HG03460 (cell line): ENCODE data around the gene CARD8.

Source experiments
- ATAC-seq: cut with Tn5 transposase; IDR thresholded peaks from one replicate; pipeline ENCODE4 v1.9.1; 2021; ENCODE audit not compliant: unreplicated experiment

CARD8 gene

DNA sequence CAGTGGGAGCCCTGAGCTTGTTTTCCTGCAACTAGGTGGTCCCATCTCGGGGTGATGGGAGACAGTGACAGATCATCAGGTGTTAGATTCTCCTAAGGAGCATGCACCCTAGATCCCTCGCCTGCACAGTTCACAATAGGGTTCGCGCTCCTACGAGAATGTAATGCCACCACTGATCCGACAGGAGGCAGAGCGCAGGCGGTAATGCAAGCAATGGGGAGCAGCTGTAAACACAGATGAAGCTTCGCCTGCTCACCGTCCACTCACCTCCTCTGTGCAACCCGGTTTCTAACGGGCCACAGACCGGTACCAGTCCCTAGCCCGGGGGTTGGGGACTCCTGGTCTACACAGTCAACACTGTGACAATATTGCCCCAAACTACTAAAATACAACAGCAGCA lies 38.8 kb downstream of the CARD8 start:
- no peak for ATAC-seq

GRCh38 chr19:48213959-48214358 lies 41.8 kb downstream of the CARD8 start:
- ATAC-seq, result no peak

DNA sequence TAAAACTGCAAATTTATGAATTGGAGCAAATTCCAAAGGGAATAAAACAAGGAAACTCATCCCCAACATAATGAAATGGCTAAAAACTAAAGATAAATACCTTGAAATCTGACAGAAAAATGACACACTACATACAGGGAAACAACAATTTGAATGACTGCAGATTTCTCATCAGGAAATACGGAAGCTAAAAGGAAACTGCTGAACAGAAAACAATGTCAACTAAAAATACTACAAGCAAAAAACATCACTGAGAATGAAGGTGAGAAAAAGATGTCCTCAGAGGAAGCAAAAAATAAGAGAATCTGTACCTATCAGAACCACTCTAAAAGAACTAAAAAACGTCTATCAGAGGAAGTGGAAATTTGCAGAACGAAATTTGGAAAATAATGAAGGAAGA lies 45.7 kb downstream of the CARD8 start:
- ATAC-seq, result no peak

GRCh38 chr19:48206397-48207093 lies 49.2 kb downstream of the CARD8 start:
- no peak for ATAC-seq

GRCh38 chr19:48203794-48204628 lies 51.7 kb downstream of the CARD8 start:
- ATAC-seq, result peak; percentile 94

- no peak for ATAC-seq
These were observed 52.4 kb downstream of the CARD8 start for GRCh38 chr19:48203222-48203793.

GRCh38 chr19:48196933-48197665 lies 58.6 kb downstream of the CARD8 start:
- ATAC-seq, result no peak

GRCh38 chr19:48196321-48196763 lies 59.4 kb downstream of the CARD8 start:
- no peak for ATAC-seq

- no peak for ATAC-seq
These were observed 60.6 kb downstream of the CARD8 start for GRCh38 chr19:48194844-48195830.

GRCh38 chr19:48194041-48194843 lies 61.5 kb downstream of the CARD8 start:
- ATAC-seq, result no peak

GRCh38 chr19:48192750-48193149 lies 63.0 kb downstream of the CARD8 start:
- ATAC-seq, result no peak

GRCh38 chr19:48190885-48191284 lies 64.8 kb downstream of the CARD8 start:
- no peak for ATAC-seq

DNA sequence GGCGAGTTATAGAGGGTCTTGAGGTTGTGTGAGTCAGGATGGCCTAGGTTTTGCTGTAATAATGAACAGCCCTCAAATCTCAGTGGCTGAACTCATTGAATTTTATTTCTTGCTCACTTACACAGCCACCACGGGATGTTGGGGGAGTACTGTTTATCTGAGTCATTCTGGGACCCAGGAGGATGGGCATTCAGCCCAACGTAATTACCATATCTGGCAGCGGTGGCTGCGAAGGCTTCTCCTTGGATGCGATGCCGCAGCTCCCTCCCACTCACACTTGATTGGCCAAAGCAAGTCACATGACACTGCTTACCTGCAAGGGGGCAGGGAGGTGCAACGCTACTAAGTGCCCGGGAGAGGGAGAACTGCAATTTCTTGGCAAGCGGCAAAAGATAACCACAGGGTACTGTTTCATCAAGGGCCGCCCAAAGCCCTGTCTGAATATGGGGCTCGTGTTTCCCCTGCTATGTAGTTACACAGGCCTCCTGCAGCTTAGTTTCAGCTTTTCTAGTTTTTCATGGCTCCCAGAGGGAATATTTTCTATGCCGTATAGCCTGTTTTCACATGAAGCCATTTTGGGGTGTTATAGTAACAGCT lies 65.3 kb downstream of the CARD8 start:
- ATAC-seq, result no peak

- peak; percentile 44 for ATAC-seq
These were observed 69.1 kb downstream of the CARD8 start for GRCh38 chr19:48186541-48186991.

DNA sequence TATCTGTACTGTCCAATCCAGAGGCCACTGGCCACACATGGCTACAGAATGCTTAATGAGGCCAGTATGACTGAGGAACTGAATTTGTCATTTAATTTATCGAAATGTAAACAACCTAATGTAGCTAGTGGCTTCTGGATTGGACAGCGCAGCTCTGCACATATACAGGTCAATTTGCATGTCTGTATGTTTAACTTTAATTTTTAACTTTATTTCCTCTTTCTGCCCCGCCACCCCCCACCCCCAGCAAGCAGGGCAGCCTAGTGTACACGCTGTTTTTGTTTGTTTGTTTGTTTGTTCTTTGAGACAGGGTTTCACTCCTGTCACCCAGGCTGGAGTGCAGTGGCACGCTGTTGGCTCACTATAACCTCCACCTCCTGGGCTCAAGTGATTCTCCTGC lies 69.7 kb downstream of the CARD8 start:
- peak; percentile 41 for ATAC-seq

DNA sequence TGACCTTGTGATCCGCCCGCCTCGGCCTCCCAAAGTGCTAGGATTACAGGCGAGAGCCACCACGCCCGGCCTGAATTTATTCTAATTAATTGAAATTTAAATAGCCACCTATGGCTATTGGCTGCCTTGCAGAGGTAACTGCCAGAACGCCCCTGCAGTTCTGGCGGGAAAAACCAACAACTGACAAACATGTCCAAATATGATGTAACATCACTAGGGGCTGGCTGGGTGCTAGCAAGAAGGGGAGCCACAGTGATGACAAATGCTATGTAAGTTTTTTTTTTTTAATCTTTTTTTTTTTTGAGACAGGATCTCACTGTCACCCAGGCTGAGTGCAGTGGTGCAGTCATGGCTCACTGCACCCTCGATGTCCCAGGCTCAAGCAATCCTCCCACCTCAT lies 72.4 kb downstream of the CARD8 start:
- ATAC-seq, result no peak

GRCh38 chr19:48182434-48182833 lies 73.3 kb downstream of the CARD8 start:
- ATAC-seq, result no peak

GRCh38 chr19:48181505-48181904 lies 74.2 kb downstream of the CARD8 start:
- no peak for ATAC-seq

- ATAC-seq, result no peak
These were observed 79.5 kb downstream of the CARD8 start for GRCh38 chr19:48176226-48176625.
